Subcutaneous adipose tissue (tissue), 4 donors: ENCODE data around the gene DENR. TPM values are rescaled to one million over a fixed set of nuclear protein-coding genes. Genes with fewer than 3 reads are reported as not detected.
"Not testable (repeated sequence)": the region's sequence is repeated elsewhere in the genome, so short reads cannot be mapped to it uniquely, and the experiment has no call there.

Experiments
- total RNA-seq, 4 donors: library from RNA; depleted of rRNA; stranded (reverse); fragments of >200 nt; gene quantifications; one replicate each; pipeline ENCODE4 v1.1.0, GENCODE V29; 2016
- TF ChIP-seq, protein P1 (sequence below): fragments of 450-650 bp; IDR thresholded peaks from one replicate; pipeline ENCODE4 v1.5.1; 2016; ENCODE audit warnings: low read depth, mild to moderate bottlenecking, control low read depth, antibody characterized with exemption, moderate library complexity

DENR gene, protein sequence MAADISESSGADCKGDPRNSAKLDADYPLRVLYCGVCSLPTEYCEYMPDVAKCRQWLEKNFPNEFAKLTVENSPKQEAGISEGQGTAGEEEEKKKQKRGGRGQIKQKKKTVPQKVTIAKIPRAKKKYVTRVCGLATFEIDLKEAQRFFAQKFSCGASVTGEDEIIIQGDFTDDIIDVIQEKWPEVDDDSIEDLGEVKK
- total RNA-seq: 10 to 100 TPM; 19.6 to 32.8 (median 26.2) TPM

DNA sequence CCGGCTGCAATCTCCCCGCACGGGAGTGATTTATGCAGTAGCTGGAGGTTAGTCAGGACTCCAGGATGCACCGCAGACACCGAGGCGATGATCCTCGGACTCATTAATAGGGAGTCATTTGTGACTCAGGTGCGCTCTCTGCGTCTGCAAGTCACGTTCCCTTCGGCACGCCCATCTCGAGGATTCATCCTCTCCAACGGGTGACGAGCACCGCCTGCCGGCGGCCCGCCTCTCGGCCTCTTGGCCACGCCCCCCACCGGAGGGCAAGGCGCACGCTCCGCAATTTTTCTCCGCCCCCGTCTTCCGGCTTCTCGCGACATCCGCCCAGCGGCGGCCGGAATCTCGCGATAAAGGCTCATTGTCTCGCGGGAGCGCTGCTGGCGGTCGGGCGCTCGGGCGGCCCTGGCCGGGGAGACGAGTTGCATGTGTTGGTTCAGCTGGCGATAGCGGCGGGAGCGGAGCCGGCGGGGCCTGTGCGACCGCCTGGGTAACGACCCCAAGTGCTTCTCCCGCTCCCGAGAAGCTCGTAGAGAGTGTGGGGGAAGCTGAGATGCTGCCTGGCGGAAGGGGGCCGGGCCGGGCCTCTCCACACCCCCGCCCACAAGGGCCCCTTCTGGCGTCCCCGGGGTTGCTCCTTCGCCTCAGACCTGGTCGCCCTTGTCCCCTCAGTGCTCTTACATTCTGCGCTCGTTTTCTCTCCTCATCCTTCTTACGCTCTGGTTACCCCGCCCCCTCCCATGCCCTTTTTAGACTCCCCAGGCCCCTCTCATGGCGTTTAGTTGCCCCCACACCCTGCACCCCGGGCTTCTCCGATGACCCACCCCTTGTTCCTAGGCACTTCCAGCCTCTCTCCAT lies at the start of gene DENR:
Gene DENR, plus strand, starts transcription at position 361 of the 855 bp plus-strand sequence. CDS start 878 bp downstream, outside the sequence.
- TF ChIP-seq, protein P1, sequence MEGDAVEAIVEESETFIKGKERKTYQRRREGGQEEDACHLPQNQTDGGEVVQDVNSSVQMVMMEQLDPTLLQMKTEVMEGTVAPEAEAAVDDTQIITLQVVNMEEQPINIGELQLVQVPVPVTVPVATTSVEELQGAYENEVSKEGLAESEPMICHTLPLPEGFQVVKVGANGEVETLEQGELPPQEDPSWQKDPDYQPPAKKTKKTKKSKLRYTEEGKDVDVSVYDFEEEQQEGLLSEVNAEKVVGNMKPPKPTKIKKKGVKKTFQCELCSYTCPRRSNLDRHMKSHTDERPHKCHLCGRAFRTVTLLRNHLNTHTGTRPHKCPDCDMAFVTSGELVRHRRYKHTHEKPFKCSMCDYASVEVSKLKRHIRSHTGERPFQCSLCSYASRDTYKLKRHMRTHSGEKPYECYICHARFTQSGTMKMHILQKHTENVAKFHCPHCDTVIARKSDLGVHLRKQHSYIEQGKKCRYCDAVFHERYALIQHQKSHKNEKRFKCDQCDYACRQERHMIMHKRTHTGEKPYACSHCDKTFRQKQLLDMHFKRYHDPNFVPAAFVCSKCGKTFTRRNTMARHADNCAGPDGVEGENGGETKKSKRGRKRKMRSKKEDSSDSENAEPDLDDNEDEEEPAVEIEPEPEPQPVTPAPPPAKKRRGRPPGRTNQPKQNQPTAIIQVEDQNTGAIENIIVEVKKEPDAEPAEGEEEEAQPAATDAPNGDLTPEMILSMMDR: no peak

DNA sequence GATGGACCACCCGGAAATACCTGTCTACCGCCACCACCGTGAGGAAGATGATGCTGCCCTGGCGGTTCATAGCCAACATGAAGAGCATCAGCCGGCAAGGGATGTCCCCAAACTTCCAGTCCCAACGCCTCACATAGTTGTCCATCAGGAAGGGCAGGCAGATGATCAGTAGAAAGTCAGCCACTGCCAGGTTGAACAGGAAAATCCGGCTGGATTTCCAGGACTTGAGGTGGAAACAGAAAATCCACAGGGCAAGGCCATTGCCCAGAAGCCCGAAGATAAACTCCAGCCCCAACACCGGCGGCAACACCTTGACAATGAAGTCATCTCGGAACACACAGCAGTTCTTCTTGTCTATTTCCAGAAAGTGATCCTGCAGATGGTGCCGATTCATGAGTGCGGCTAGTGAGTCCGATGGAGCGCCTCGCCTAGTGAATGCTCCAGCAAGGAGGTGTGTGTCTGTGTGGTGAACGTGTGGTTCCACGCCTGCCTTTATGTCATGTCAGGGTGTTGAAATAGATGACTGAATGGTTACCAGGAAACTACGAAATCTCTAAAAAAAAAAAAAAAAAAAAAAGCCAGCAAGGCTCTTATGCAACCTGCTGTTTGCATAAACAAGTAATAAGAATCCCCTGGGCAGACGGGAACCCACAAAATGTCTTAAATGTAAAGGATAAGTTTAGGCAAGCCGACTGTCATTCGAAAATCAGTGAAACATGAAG lies 49.6 kb upstream of the DENR start, which contains the start of gene HCAR2:
Gene HCAR2, minus strand, starts transcription at position 468 of the 722 bp plus-strand sequence. Its CDS starts 74 bp downstream, at position 394.
- TF ChIP-seq, protein P1: not testable (repeated sequence)

DNA sequence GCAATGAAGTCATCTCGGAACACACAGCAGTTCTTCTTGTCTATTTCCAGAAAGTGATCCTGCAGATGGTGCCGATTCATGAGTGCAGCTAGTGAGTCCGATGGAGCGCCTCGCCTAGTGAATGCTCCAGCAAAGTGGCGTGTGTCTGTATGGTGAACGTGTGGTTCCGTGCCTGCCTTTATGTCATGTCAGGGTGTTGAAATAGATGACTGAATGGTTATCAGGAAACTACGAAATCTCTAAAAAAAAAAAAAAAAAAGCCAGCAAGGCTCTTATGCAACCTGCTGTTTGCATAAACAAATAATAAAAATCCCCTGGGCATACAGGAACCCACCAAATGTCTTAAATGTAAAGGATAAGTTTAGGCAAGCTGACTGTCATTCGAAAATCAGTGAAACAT lies 36.0 kb upstream of the DENR start, which contains the start of gene HCAR3:
Gene HCAR3, minus strand, starts transcription at position 154 of the 400 bp plus-strand sequence. Its CDS starts 74 bp downstream, at position 80.
- TF ChIP-seq, protein P1: not testable (repeated sequence)

DNA sequence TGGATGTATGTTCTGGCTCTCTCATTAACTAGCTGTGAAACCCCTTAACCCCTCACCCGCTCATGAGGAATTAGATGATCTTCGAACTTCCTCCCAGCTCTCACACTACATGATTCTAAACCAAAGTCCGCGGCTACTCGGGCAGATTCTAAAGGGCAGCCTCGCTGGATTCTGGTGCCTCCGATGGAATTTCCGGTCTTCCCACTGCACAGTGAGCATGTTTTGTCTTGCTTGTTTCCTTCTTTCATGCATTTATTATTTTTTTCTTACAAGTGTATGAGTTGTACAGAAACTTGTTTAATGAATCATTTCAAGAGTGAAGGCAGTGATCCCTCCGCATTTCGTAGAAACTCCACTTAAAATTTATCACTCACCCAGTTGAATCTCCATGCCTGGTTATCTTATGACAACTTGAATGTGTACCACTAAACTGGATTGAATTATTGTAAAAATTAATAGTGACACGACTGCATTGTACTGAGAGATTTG lies 31.5 kb upstream of the DENR start:
- TF ChIP-seq, protein P1: no peak

DNA sequence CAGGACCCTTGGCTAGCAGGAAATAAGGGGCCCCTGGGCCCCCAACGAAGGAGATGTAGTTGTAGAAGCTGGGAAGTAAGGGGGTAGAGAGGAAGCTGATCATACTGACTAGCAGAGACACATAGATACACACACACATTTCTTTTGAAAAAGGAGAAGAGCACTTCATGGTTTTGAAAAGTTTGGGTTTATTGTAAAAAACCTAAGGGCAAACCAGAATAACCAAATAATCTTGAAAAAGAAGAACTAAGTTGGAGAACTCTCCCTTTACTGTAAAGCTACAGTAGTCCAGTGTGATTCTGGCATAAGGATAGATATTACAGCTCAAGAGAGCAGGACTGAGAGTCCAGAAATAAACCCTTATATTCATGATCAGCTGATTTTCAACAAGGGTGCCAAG lies 30.2 kb upstream of the DENR start:
- TF ChIP-seq, protein P1: no peak

DNA sequence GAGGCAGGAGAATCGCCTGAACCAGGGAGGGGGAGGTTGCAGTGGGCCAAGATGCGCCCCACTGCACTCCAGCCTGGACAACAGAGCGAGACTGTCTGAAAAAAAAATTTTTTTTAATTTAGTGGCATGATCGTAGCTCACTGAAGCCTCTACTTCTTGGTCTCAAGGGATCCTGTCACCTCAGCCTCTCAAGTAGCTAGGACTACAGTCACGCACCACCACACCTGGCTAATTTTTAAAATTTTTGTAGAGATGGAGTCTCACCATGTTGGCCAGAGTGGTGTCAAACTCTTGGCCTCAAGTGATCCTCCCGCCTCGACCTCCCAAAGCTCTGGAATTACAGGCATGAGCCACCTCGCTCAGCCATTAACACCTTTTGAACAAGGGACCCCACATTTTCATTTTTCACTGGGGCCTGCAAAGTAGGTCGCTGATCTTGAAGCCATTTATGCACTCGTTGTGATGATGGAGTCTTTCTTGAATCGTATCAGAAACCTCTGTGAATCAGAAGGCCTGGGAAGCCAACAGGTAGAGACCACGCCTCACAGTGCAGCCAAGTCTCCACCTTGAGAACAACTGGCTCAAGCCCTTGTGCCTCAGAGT lies 27.9 kb upstream of the DENR start:
- TF ChIP-seq, protein P1: no peak
